ENCODE measurements around the gene PCYT1B. TPM values are rescaled to one million over a fixed set of nuclear protein-coding genes. Genes with fewer than 3 reads are reported as not detected.
"Not testable (repeated sequence)": the region's sequence is repeated elsewhere in the genome, so short reads cannot be mapped to it uniquely, and the experiment has no call there.

The PCYT1B gene
- total RNA-seq, 1 donor: 1.1 TPM

DNA sequence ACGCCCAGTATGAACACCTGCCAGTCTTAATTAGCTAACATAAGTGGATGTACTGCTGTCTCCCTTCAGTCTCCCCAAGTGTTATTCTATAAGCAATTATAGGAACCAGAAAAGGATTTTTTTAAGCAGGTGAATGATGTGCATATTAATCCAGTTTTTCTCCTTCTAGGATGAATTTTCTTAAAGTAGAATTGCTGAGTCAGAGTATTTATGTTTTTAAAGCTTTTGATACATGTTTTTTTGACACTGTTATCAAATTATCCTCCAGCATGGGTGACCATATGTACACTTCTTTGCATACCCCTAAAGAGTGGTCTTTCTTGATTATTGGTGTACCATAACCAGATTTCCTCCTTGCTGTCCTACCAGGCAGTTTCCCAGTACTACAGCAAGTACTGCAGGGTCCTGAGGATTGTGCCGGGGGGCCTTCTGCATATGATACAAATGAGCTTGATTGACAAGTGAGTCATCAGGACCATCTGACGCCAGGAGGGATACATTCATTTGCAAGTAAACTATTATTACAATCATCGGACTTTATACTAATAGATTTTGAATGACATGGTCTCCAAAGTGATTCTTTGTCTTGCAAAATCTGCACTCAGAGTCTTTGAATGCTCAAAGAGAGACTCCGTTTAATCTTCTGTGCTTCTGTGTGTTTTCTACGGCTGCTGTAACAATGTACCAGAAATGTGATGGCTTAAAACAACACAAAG is 10.7 kb upstream of the PCYT1B start:
- TF ChIP-seq, protein P1, sequence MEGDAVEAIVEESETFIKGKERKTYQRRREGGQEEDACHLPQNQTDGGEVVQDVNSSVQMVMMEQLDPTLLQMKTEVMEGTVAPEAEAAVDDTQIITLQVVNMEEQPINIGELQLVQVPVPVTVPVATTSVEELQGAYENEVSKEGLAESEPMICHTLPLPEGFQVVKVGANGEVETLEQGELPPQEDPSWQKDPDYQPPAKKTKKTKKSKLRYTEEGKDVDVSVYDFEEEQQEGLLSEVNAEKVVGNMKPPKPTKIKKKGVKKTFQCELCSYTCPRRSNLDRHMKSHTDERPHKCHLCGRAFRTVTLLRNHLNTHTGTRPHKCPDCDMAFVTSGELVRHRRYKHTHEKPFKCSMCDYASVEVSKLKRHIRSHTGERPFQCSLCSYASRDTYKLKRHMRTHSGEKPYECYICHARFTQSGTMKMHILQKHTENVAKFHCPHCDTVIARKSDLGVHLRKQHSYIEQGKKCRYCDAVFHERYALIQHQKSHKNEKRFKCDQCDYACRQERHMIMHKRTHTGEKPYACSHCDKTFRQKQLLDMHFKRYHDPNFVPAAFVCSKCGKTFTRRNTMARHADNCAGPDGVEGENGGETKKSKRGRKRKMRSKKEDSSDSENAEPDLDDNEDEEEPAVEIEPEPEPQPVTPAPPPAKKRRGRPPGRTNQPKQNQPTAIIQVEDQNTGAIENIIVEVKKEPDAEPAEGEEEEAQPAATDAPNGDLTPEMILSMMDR (IDR thresholded peaks at IDR 0.05; ENCODE audit: extremely low read depth, low read depth, low read length): no peak
- no peaks in the 10 kb centered on the region for H4K20me1 ChIP-seq (ENCODE audit: insufficient read depth, low read length)
- no peak overlapping the region for H3K4me3 ChIP-seq (ENCODE audit: insufficient read depth, low read length)
- no peak overlapping the region for H2AFZ ChIP-seq (ENCODE audit: low read length)
- no peak overlapping the region for H3K27ac ChIP-seq (ENCODE audit: low read depth, low read length)
- H3K4me2 ChIP-seq (ENCODE audit: insufficient read depth, low read length): no peak overlapping the region
- DNase-seq (ENCODE audit: insufficient read length, low spot score, missing footprints): no peak
- peaks cover 2% of the 10 kb centered on the region for H3K27me3 ChIP-seq (ENCODE audit: insufficient read depth, low read length)
- H3K36me3 ChIP-seq (ENCODE audit: insufficient read depth, low read length): no peaks in the 10 kb centered on the region
- H3K79me2 ChIP-seq (ENCODE audit: insufficient read depth, low read length): no peaks in the 10 kb centered on the region
- no peaks in the 10 kb centered on the region for H3K4me1 ChIP-seq (ENCODE audit: insufficient read depth, low read length)
- no peaks in the 10 kb centered on the region for H3K9me3 ChIP-seq (ENCODE audit: low read depth, low read length)

- H3K27ac ChIP-seq (ENCODE audit: low read depth, low read length); H2AFZ ChIP-seq (ENCODE audit: low read length); H4K20me1 ChIP-seq (ENCODE audit: insufficient read depth, low read length); H3K4me3 ChIP-seq (ENCODE audit: insufficient read depth, low read length); H3K36me3 ChIP-seq (ENCODE audit: insufficient read depth, low read length); DNase-seq (ENCODE audit: insufficient read length, low spot score, missing footprints); H3K4me2 ChIP-seq (ENCODE audit: insufficient read depth, low read length); H3K9me3 ChIP-seq (ENCODE audit: low read depth, low read length); H3K27me3 ChIP-seq (ENCODE audit: insufficient read depth, low read length); H3K79me2 ChIP-seq (ENCODE audit: insufficient read depth, low read length); H3K4me1 ChIP-seq (ENCODE audit: insufficient read depth, low read length): not testable (repeated sequence)
Measured at GRCh38 chrX:24655679-24656078, 8.5 kb upstream of the PCYT1B start.

GRCh38 chrX:24651783-24652182 is 4.6 kb upstream of the PCYT1B start:
- H3K36me3 ChIP-seq (ENCODE audit: insufficient read depth, low read length): no peaks in the 10 kb centered on the region
- H3K27me3 ChIP-seq (ENCODE audit: insufficient read depth, low read length): peaks cover 1% of the 10 kb centered on the region
- TF ChIP-seq, protein P1 (IDR thresholded peaks at IDR 0.05; ENCODE audit: extremely low read depth, low read depth, low read length): no peak
- H3K4me2 ChIP-seq (ENCODE audit: insufficient read depth, low read length): no peak overlapping the region
- H3K79me2 ChIP-seq (ENCODE audit: insufficient read depth, low read length): no peaks in the 10 kb centered on the region
- H3K9me3 ChIP-seq (ENCODE audit: low read depth, low read length): no peaks in the 10 kb centered on the region
- H2AFZ ChIP-seq (ENCODE audit: low read length): no peak overlapping the region
- H3K4me1 ChIP-seq (ENCODE audit: insufficient read depth, low read length): no peaks in the 10 kb centered on the region
- no peaks in the 10 kb centered on the region for H4K20me1 ChIP-seq (ENCODE audit: insufficient read depth, low read length)
- no peak overlapping the region for H3K4me3 ChIP-seq (ENCODE audit: insufficient read depth, low read length)
- DNase-seq (ENCODE audit: insufficient read length, low spot score, missing footprints): no peak
- no peak overlapping the region for H3K27ac ChIP-seq (ENCODE audit: low read depth, low read length)

DNA sequence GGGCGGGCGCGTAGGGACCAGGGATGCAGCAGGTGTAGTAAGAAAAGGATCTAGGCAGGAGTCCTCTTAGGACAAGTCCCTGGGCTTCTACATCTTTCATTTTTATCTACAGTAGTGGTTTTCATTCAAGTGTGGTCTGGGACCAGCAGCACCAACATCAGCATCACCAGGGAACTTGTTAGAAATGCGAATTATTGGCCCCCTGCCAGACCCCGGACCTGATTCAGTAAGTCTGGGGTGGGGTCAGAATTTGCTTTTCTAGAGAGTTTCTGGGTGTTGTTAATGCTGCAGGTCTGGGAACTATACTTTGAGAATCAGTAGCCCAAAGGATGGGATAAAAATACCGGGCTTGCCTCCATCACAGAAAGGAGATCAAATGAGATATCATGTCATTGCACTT is 1.3 kb upstream of the PCYT1B start:
- H3K4me3 ChIP-seq (ENCODE audit: insufficient read depth, low read length): no peak overlapping the region
- H3K79me2 ChIP-seq (ENCODE audit: insufficient read depth, low read length): no peaks in the 10 kb centered on the region
- H2AFZ ChIP-seq (ENCODE audit: low read length): no peak overlapping the region
- no peaks in the 10 kb centered on the region for H3K9me3 ChIP-seq (ENCODE audit: low read depth, low read length)
- no peak overlapping the region for H3K4me2 ChIP-seq (ENCODE audit: insufficient read depth, low read length)
- H3K36me3 ChIP-seq (ENCODE audit: insufficient read depth, low read length): no peaks in the 10 kb centered on the region
- TF ChIP-seq, protein P1 (IDR thresholded peaks at IDR 0.05; ENCODE audit: extremely low read depth, low read depth, low read length): no peak
- H4K20me1 ChIP-seq (ENCODE audit: insufficient read depth, low read length): no peaks in the 10 kb centered on the region
- DNase-seq (ENCODE audit: insufficient read length, low spot score, missing footprints): no peak
- H3K4me1 ChIP-seq (ENCODE audit: insufficient read depth, low read length): no peaks in the 10 kb centered on the region
- H3K27me3 ChIP-seq (ENCODE audit: insufficient read depth, low read length): peaks cover 11% of the 10 kb centered on the region
- H3K27ac ChIP-seq (ENCODE audit: low read depth, low read length): no peak overlapping the region
